Measurements from ENCODE around the gene FARS2.

- TF ChIP-seq CTCF (IDR thresholded peaks at IDR 0.05) (no peak), POLR2A (IDR thresholded peaks at IDR 0.05) (no peak), EP300 (IDR thresholded peaks at IDR 0.05) (no peak)
These were observed 15.3 kb downstream of the FARS2 start for GRCh38 chr6:5276581-5276980.
